Calu3 (cell line): ENCODE data around the gene DRAP1. TPM values are rescaled to one million over a fixed set of nuclear protein-coding genes. Genes with fewer than 3 reads are reported as not detected.

Source experiments
- BruUV-seq: library from RNA; stranded (reverse); fragments of 400-500 nt; replicated peaks from 2 replicates; lab custom pipeline; 2021; lab: Mats Ljungman, UMichigan
- CTCF ChIA-PET: fragments of 300-600 bp; sonication (Branson Sonifier 250); formaldehyde crosslinking; loops from one replicate; lab custom pipeline; 2022; ENCODE audit warnings: antibody characterized with exemption; lab: Charles Lee
- DNase-seq: peaks from one replicate; pipeline ENCODE4 v3.0.0; 2022
- H3K27ac Mint-ChIP-seq: one replicate; pipeline ENCODE4 v1.8.0; 2022; ENCODE audit warnings: mixed read lengths; ENCODE audit not compliant: unreplicated experiment
- H3K27me3 Mint-ChIP-seq: one replicate; pipeline ENCODE4 v1.8.0; 2022; ENCODE audit warnings: mixed read lengths; ENCODE audit not compliant: unreplicated experiment
- H3K36me3 Mint-ChIP-seq: one replicate; pipeline ENCODE4 v1.8.0; 2022; ENCODE audit warnings: mild to moderate bottlenecking, moderate library complexity, mixed read lengths; ENCODE audit not compliant: insufficient read depth, unreplicated experiment
- H3K4me1 Mint-ChIP-seq: one replicate; pipeline ENCODE4 v1.8.0; 2022; ENCODE audit warnings: mild to moderate bottlenecking, low read depth, mixed read lengths; ENCODE audit not compliant: unreplicated experiment
- H3K4me3 Mint-ChIP-seq: one replicate; pipeline ENCODE4 v1.8.0; 2022; ENCODE audit warnings: mild to moderate bottlenecking, low read depth, moderate library complexity, mixed read lengths; ENCODE audit not compliant: unreplicated experiment
- H3K9me3 Mint-ChIP-seq: one replicate; pipeline ENCODE4 v1.8.0; 2022; ENCODE audit warnings: low read depth, mixed read lengths; ENCODE audit not compliant: unreplicated experiment
- intact Hi-C: fragments of 100-400 bp; cut with micrococcal nuclease; formaldehyde crosslinking; loops from one replicate; pipeline ENCODE4 v1.10.0; 2022; ENCODE audit not compliant: unreplicated experiment
- total RNA-seq: library from RNA; stranded (reverse); gene quantifications from 2 replicates; pipeline ENCODE4 v1.2.3, GENCODE V29; 2022
- TF ChIP-seq, protein P1 (sequence below): fragments of 200-600 bp; IDR thresholded peaks from one replicate; pipeline ENCODE4 v1.8.0; 2022; ENCODE audit warnings: antibody characterized with exemption; ENCODE audit not compliant: unreplicated experiment

Gene DRAP1
- total RNA-seq, 1 experiment from 2014 or later, result 114 TPM

DNA sequence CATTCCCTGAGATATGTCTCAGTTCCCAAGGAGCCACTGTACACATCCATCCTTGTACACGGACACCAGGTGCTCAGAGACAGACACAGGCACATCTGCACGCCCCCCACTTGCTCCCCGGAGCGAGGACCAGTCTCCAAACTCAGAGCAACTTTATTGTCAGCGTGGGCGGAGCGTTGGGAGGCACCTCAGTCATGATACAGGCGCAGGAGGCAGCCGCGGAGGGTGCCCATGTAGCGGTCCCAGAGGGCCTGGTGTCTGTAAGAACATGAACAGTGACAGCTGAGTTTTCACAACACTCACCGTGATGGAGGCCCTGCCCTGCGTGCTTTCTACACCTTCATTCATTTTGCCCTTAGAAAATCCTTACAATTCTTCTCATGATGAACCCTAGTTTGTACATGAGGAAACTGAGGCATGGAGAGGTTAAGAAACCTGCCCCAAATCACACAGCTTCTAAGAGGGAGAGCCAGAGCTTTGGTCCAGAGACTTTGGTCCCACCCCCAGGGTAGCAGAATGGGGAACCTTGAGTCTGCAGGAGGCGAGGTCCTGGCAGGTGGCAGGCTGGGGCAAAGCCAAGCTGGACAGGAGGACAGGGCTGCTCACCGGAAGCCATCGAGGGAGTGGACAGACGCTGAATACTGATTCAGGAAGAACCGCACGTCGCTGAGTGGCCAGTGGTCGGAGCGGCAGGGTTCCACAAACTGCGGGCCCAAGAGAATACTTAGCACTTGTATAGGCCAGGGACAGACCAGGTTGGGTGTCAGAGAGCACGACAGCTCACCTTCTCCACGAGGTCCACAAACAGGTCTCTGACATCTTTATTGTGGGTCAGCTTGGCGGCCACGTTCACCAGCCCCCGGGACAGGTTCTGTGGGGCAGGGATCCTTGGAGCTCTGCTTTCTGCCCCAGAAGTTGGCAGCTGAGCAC, 35.2 kb upstream of the DRAP1 start:
- H3K9me3 Mint-ChIP-seq, result no peaks in the 10 kb centered on the region
- intact Hi-C loops, result loop anchor here (10.0 kb wide), 1 partner anchor 101 kb away; no protein-coding TSS in a partner anchor
- H3K4me1 Mint-ChIP-seq, result peaks cover 22% of the 10 kb centered on the region
- no peak overlapping the region for H3K4me3 Mint-ChIP-seq
- no peak overlapping the region for H3K27ac Mint-ChIP-seq
- no peaks in the 10 kb centered on the region for H3K27me3 Mint-ChIP-seq
- no TSS peak for BruUV-seq
- peaks cover 50% of the 10 kb centered on the region for H3K36me3 Mint-ChIP-seq
- TF ChIP-seq, protein P1, sequence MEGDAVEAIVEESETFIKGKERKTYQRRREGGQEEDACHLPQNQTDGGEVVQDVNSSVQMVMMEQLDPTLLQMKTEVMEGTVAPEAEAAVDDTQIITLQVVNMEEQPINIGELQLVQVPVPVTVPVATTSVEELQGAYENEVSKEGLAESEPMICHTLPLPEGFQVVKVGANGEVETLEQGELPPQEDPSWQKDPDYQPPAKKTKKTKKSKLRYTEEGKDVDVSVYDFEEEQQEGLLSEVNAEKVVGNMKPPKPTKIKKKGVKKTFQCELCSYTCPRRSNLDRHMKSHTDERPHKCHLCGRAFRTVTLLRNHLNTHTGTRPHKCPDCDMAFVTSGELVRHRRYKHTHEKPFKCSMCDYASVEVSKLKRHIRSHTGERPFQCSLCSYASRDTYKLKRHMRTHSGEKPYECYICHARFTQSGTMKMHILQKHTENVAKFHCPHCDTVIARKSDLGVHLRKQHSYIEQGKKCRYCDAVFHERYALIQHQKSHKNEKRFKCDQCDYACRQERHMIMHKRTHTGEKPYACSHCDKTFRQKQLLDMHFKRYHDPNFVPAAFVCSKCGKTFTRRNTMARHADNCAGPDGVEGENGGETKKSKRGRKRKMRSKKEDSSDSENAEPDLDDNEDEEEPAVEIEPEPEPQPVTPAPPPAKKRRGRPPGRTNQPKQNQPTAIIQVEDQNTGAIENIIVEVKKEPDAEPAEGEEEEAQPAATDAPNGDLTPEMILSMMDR, result no peak
- CTCF ChIA-PET, result interaction anchor here (0.6 to 2.6 kb wide), 17 partner anchors 10 to 195 kb away, joined by 3 to 14 read pairs (median 4); partner anchors contain the start of genes CST6, KAT5 and MUS81
- DNase-seq, result no peak

GRCh38 chr11:65884716-65885092, 34.5 kb upstream of the DRAP1 start:
- no peak overlapping the region for H3K27ac Mint-ChIP-seq
- CTCF ChIA-PET, result interaction anchor here (0.6 to 2.6 kb wide), 19 partner anchors 11 to 196 kb away, joined by 3 to 14 read pairs (median 4); partner anchors contain the start of genes CST6, KAT5 and MUS81
- no peaks in the 10 kb centered on the region for H3K9me3 Mint-ChIP-seq
- H3K36me3 Mint-ChIP-seq, result peaks cover 57% of the 10 kb centered on the region
- no peak overlapping the region for H3K4me3 Mint-ChIP-seq
- DNase-seq, result peak; percentile 86
- TF ChIP-seq, protein P1, result peak; percentile 94
- peaks cover 29% of the 10 kb centered on the region for H3K4me1 Mint-ChIP-seq
- intact Hi-C loops, result loop anchor here (10.0 kb wide), 1 partner anchor 100 kb away; no protein-coding TSS in a partner anchor
- no peaks in the 10 kb centered on the region for H3K27me3 Mint-ChIP-seq
- no TSS peak for BruUV-seq

- H3K36me3 Mint-ChIP-seq, result peaks cover 62% of the 10 kb centered on the region
- H3K4me1 Mint-ChIP-seq, result peaks cover 34% of the 10 kb centered on the region
- CTCF ChIA-PET, result interaction anchor here (1.0 to 2.6 kb wide), 14 partner anchors 11 to 180 kb away, joined by 3 to 14 read pairs (median 6); partner anchors contain the start of genes CST6, KAT5 and MUS81
- BruUV-seq, result no TSS peak
- no peaks in the 10 kb centered on the region for H3K9me3 Mint-ChIP-seq
- intact Hi-C loops, result loop anchor here (10.0 kb wide), 1 partner anchor 100 kb away; no protein-coding TSS in a partner anchor
- no peak overlapping the region for H3K27ac Mint-ChIP-seq
- no peaks in the 10 kb centered on the region for H3K27me3 Mint-ChIP-seq
- no peak for DNase-seq
- TF ChIP-seq, protein P1, result no peak
- no peak overlapping the region for H3K4me3 Mint-ChIP-seq
Observed at GRCh38 chr11:65885231-65885630, 34.0 kb upstream of the DRAP1 start.

GRCh38 chr11:65885808-65886536, 33.3 kb upstream of the DRAP1 start:
- no TSS peak for BruUV-seq
- TF ChIP-seq, protein P1, result no peak
- intact Hi-C loops, result loop anchor here (10.0 kb wide), 1 partner anchor 99 kb away; no protein-coding TSS in a partner anchor
- Mint-ChIP-seq H3K4me1 (peaks cover 36% of the 10 kb centered on the region), H3K4me3 (no peak overlapping the region), H3K9me3 (no peaks in the 10 kb centered on the region), H3K27ac (no peak overlapping the region), H3K27me3 (no peaks in the 10 kb centered on the region), H3K36me3 (peaks cover 67% of the 10 kb centered on the region)
- CTCF ChIA-PET, result interaction anchor here (1.3 to 2.6 kb wide), 6 partner anchors 15 to 174 kb away, joined by 3 to 14 read pairs (median 8); partner anchors contain the start of genes KAT5 and MUS81
- DNase-seq, result no peak
